H1 (cell line): ENCODE measurements around the gene RASSF3. TPM values are rescaled to one million over a fixed set of nuclear protein-coding genes. Genes with fewer than 3 reads are reported as not detected.

ENCODE experiments used
- CTCF ChIA-PET: fragments of 300-600 bp; sonication (Branson Sonifier 250); formaldehyde crosslinking; loops from one replicate; lab custom pipeline; 2021; ENCODE audit not compliant: partially characterized antibody; lab: Charles Lee
- POLR2A ChIA-PET: fragments of 300-600 bp; sonication (Branson Sonifier 250); formaldehyde crosslinking; loops from one replicate; lab custom pipeline; 2021; ENCODE audit warnings: inconsistent platforms; ENCODE audit not compliant: partially characterized antibody; lab: Charles Lee
- DNase-seq, 2 experiments: peaks; one replicate each; pipeline versions ENCODE4 v3.0.0 to v3.0.0-alpha.2; 2010 to 2022; ENCODE audit warnings: low spot score in 2 of 2, low read depth in 1 of 2, mixed read lengths in 1 of 2
- FAIRE-seq: peaks from 2 replicates; lab custom pipeline; 2011; peaks lifted over from hg19 to GRCh38; lab: Jason Lieb, UNC
- H2AFZ ChIP-seq: 2 replicates; pipeline ENCODE4 v1.8.1; 2012; ENCODE audit warnings: low read length, inconsistent platforms
- H2AK5ac ChIP-seq: 2 replicates; pipeline ENCODE4 v1.6.1; 2013; ENCODE audit warnings: low read depth, low read length
- H2BK120ac ChIP-seq: replicated peaks from 2 replicates; pipeline ENCODE3; 2013; ENCODE audit warnings: low read depth, low read length, inconsistent platforms
- H2BK12ac ChIP-seq: 2 replicates; pipeline ENCODE4 v1.6.1; 2013; ENCODE audit warnings: low read depth, low read length
- H2BK15ac ChIP-seq: 2 replicates; pipeline ENCODE4 v1.6.1; 2013; ENCODE audit warnings: low read length
- H2BK20ac ChIP-seq: 2 replicates; pipeline ENCODE4 v1.6.1; 2013; ENCODE audit warnings: low read length
- H2BK5ac ChIP-seq: 2 replicates; pipeline ENCODE4 v1.6.1; 2013; ENCODE audit warnings: low read depth, low read length
- H3K14ac ChIP-seq: 2 replicates; pipeline ENCODE4 v1.6.1; 2013; ENCODE audit warnings: inconsistent platforms; ENCODE audit not compliant: insufficient read length
- H3K18ac ChIP-seq: 2 replicates; pipeline ENCODE4 v1.6.1; 2013; ENCODE audit warnings: low read length; ENCODE audit errors: extremely low read depth
- H3K23ac ChIP-seq: 2 replicates; pipeline ENCODE4 v1.6.1; 2013; ENCODE audit warnings: inconsistent platforms; ENCODE audit not compliant: insufficient read length
- H3K23me2 ChIP-seq: 2 replicates; pipeline ENCODE4 v1.6.1; 2013; ENCODE audit warnings: low read depth, low read length
- H3K27ac ChIP-seq: 2 replicates; pipeline ENCODE4 v1.6.1; 2011; ENCODE audit warnings: low read depth, low read length, inconsistent platforms
- H3K27me3 ChIP-seq, 4 experiments: replicated peaks in 1 of 4; 1 replicate in 1 of 4; 2 replicates in 3 of 4; pipeline versions ENCODE4 v1.6.1 to v1.8.1; 2011 to 2013; ENCODE audit warnings: low read length in 3 of 4, mild to moderate bottlenecking in 3 of 4, inconsistent platforms in 2 of 4, mixed read lengths in 2 of 4, moderate library complexity in 1 of 4; ENCODE audit not compliant: control insufficient read depth in 3 of 4, insufficient read depth in 3 of 4; ENCODE audit errors: extremely low read depth in 1 of 4
- H3K36me3 ChIP-seq, 4 experiments: 2 replicates each; pipeline versions ENCODE4 v1.6.1 to v1.8.1; 2011 to 2013; ENCODE audit warnings: mild to moderate bottlenecking in 4 of 4, low read length in 3 of 4, moderate library complexity in 2 of 4, control low read depth in 1 of 4, inconsistent platforms in 1 of 4; ENCODE audit not compliant: insufficient read depth in 4 of 4, control insufficient read depth in 2 of 4
- H3K4ac ChIP-seq: replicated peaks from 2 replicates; pipeline ENCODE3; 2013; ENCODE audit warnings: low read length, low read depth, mixed read lengths, inconsistent platforms; ENCODE audit not compliant: insufficient read length
- H3K4me1 ChIP-seq, 4 experiments: replicated peaks in 1 of 4; 1 replicate in 1 of 4; 2 replicates in 3 of 4; pipeline versions ENCODE4 v1.6.1 to v1.8.1; 2011 to 2013; ENCODE audit warnings: low read length in 3 of 4, inconsistent platforms in 2 of 4, mixed read lengths in 1 of 4; ENCODE audit not compliant: insufficient read depth in 4 of 4, control insufficient read depth in 3 of 4
- H3K4me2 ChIP-seq, 2 experiments: 2 replicates each; pipeline versions ENCODE4 v1.6.1 to v1.8.1; 2011 to 2013; ENCODE audit warnings: low read depth in 2 of 2, low read length in 2 of 2, control low read depth in 1 of 2, inconsistent platforms in 1 of 2, mild to moderate bottlenecking in 1 of 2; ENCODE audit not compliant: insufficient read depth in 1 of 2
- H3K4me3 ChIP-seq, 4 experiments: fragments of 200-600, 300-600 bp in 1 of 4; sonication (generic), shearing (Covaris generic), sonication (Bioruptor Twin) in 1 of 4; 2 replicates each; pipeline versions ENCODE4 v1.5.1 to v1.8.1; 2011 to 2016; ENCODE audit warnings: low read length in 4 of 4, low read depth in 3 of 4, control low read depth in 2 of 4, inconsistent platforms in 2 of 4, mild to moderate bottlenecking in 2 of 4, mixed read lengths in 1 of 4, moderate library complexity in 1 of 4; ENCODE audit not compliant: insufficient read depth in 2 of 4; ENCODE audit errors: extremely low read depth in 1 of 4
- H3K56ac ChIP-seq: replicated peaks from 2 replicates; pipeline ENCODE3; 2013; ENCODE audit warnings: low read depth, mild to moderate bottlenecking, mixed read lengths, low read length, inconsistent platforms; ENCODE audit not compliant: insufficient read length
- H3K79me1 ChIP-seq: 2 replicates; pipeline ENCODE4 v1.6.1; 2013; ENCODE audit warnings: low read depth, low read length, control low read depth
- H3K79me2 ChIP-seq, 2 experiments: 2 replicates each; pipeline versions ENCODE4 v1.6.1 to v1.8.1; 2012 to 2013; ENCODE audit warnings: low read length in 2 of 2, mild to moderate bottlenecking in 2 of 2, inconsistent platforms in 1 of 2; ENCODE audit not compliant: insufficient read depth in 2 of 2, control insufficient read depth in 1 of 2
- H3K9ac ChIP-seq, 4 experiments: replicated peaks in 1 of 4; 1 replicate in 1 of 4; 2 replicates in 3 of 4; pipeline versions ENCODE4 v1.6.1 to v1.8.1; 2011 to 2013; ENCODE audit warnings: low read depth in 3 of 4, low read length in 3 of 4, control low read depth in 2 of 4, mild to moderate bottlenecking in 2 of 4, moderate library complexity in 2 of 4, inconsistent platforms in 1 of 4; ENCODE audit errors: extremely low read depth in 1 of 4
- H3K9me3 ChIP-seq, 2 experiments: 2 replicates each; pipeline versions ENCODE4 v1.6.1 to v1.8.1; 2012 to 2013; ENCODE audit warnings: mild to moderate bottlenecking in 2 of 2, moderate library complexity in 2 of 2, control low read depth in 1 of 2, inconsistent platforms in 1 of 2, low read depth in 1 of 2, low read length in 1 of 2, mixed read lengths in 1 of 2; ENCODE audit not compliant: insufficient read depth in 2 of 2
- H4K20me1 ChIP-seq, 2 experiments: replicated peaks in 1 of 2; 2 replicates each; pipeline versions ENCODE3 to v1.8.1; 2011 to 2013; ENCODE audit warnings: inconsistent platforms in 2 of 2, low read length in 2 of 2, mild to moderate bottlenecking in 1 of 2; ENCODE audit not compliant: insufficient read depth in 2 of 2, control insufficient read depth in 1 of 2
- H4K5ac ChIP-seq: 2 replicates; pipeline ENCODE4 v1.6.1; 2013; ENCODE audit warnings: low read length, low read depth, mixed read lengths, inconsistent platforms; ENCODE audit not compliant: insufficient read length
- H4K8ac ChIP-seq: 2 replicates; pipeline ENCODE4 v1.8.0; 2013; ENCODE audit warnings: mild to moderate bottlenecking, moderate library complexity, low read length, inconsistent platforms; ENCODE audit not compliant: insufficient read depth; ENCODE audit errors: extremely low read depth
- H4K91ac ChIP-seq: replicated peaks from 2 replicates; pipeline ENCODE3; 2013; ENCODE audit warnings: low read length, mixed read lengths, inconsistent platforms; ENCODE audit not compliant: insufficient read length
- JUND ChIP-seq: IDR thresholded peaks from 2 replicates; pipeline ENCODE4 v1.6.1; 2011; ENCODE audit warnings: mild to moderate bottlenecking, improper control_type of control experiment, low read length
- WGBS, 2 experiments: shearing (Covaris generic) in 1 of 2; methylation state at CpG; one replicate each; pipeline versions ENCODE4 v1.1.6 to v1.1.7; 2013 to 2015; ENCODE audit warnings: low lambda C conversion rate in 2 of 2, mixed read lengths in 2 of 2, inconsistent platforms in 1 of 2, low coverage in 1 of 2, missing lambda C conversion rate in 1 of 2; ENCODE audit not compliant: insufficient replicate concordance in 2 of 2, insufficient coverage in 1 of 2, insufficient read length in 1 of 2; ENCODE audit errors: extremely low coverage in 1 of 2, missing lambda C conversion rate in 1 of 2; 5-methylcytosine and 5-hydroxymethylcytosine counted together
- polyA plus RNA-seq, 7 experiments: library from polyadenylated mRNA; depleted of rRNA in 3 of 7; stranded (reverse) in 5 of 7; unstranded in 2 of 7; fragments of >200 nt in 5 of 7; fragments of 200-250 nt in 2 of 7; gene quantifications; 1 replicate in 5 of 7; 2 replicates in 1 of 7; 4 replicates in 1 of 7; pipeline versions ENCODE4 v1.2.1 to v1.2.3, GENCODE V29; 2011 to 2013; ENCODE audit warnings: missing spikeins in 2 of 7, mixed read lengths in 2 of 7
- total RNA-seq: library from RNA; stranded (reverse); fragmentation: NEBNext Ultra II Directional; extraction: Animal tissue kit (Norgen Biotek cat#: 25700); gene quantifications from 2 replicates; pipeline ENCODE4 v1.2.1, GENCODE V29; 2021

Gene RASSF3
- total and polyA plus RNA-seq, 2 of the 8 experiments (the other 6 are each of a cell fraction or from before 2014, with no cell fraction given), result 19.1 to 64.3 TPM

GRCh38 chr12:64691795-64692583 lies 81.7 kb downstream of the RASSF3 start:
- H4K20me1 ChIP-seq, result no peaks in the 10 kb centered on the region
- H2BK20ac ChIP-seq, result no peak overlapping the region
- H2BK120ac ChIP-seq, result peak overlapping the region; percentile 13
- peak; percentile 50 for FAIRE-seq
- no peaks in the 10 kb centered on the region for H3K9me3 ChIP-seq
- no peak overlapping the region for H3K9ac ChIP-seq
- no peak overlapping the region for H3K23ac ChIP-seq
- H3K36me3 ChIP-seq, result peaks cover 0 to 17% (median 3%) of the 10 kb centered on the region in 4 experiments; a peak in 3 of 8 replicates
- no peak for DNase-seq
- H2BK12ac ChIP-seq, result no peak overlapping the region
- H3K56ac ChIP-seq, result no peak overlapping the region
- H2BK5ac ChIP-seq, result no peak overlapping the region
- peaks cover 5% of the 10 kb centered on the region; the same call in 1 of the 2 replicates for H3K23me2 ChIP-seq
- ChIA-PET CTCF (interaction anchor here (1.0 to 5.1 kb wide), 7 partner anchors 8 to 143 kb away, joined by 3 to 39 read pairs (median 4); no protein-coding TSS in a partner anchor), POLR2A (interaction anchor here (0.6 to 4.0 kb wide), 5 partner anchors 10 to 82 kb away, joined by 3 to 34 read pairs (median 3); partner anchors contain the start of gene RASSF3)
- no peak overlapping the region for H3K27ac ChIP-seq
- H3K27me3 ChIP-seq, result no peaks in the 10 kb centered on the region
- H3K4me3 ChIP-seq, result peak overlapping the region; percentile 6 to 51 (median 30); a peak in 5 of 8 replicates
- H3K4me2 ChIP-seq, result peak overlapping the region; percentile 70 to 99
- H3K4ac ChIP-seq, result no peak overlapping the region
- no peak overlapping the region for H2AK5ac ChIP-seq
- H3K79me1 ChIP-seq, result 0 out of 2 replicates have a peak, but pooled peaks cover 2% of the 10 kb centered on the region
- no peak overlapping the region for H4K91ac ChIP-seq
- peak overlapping the region; percentile 89 for H4K5ac ChIP-seq
- H3K79me2 ChIP-seq, result peaks cover 0 to 16% of the 10 kb centered on the region in 2 experiments; a peak in 3 of 4 replicates
- H2AFZ ChIP-seq, result no peak overlapping the region
- no peak overlapping the region for H4K8ac ChIP-seq
- no peak overlapping the region for H3K14ac ChIP-seq
- 31% methylated on average over 2 of the region's 2 CpGs; no CpG with 5 or more reads in 1 of the 2 experiments for WGBS, 2 experiments
- H3K18ac ChIP-seq, result peak overlapping the region; percentile 44; the same call in 1 of the 2 replicates
- H3K4me1 ChIP-seq, result peaks cover 5 to 38% (median 20%) of the 10 kb centered on the region in 4 experiments
- H2BK15ac ChIP-seq, result no peak overlapping the region
- peak; percentile 53; the same call in 1 of the 2 replicates for TF ChIP-seq JUND
